Activated naive CD8-positive, alpha-beta T cell treated with anti-CD3 and anti-CD28 coated beads for 36 hours (primary cell): ENCODE results near the gene OR13C3. TPM values are rescaled to one million over a fixed set of nuclear protein-coding genes. Genes with fewer than 3 reads are reported as not detected.
"Not testable (repeated sequence)": the region's sequence is repeated elsewhere in the genome, so short reads cannot be mapped to it uniquely, and the experiment has no call there.

Experiments
- DNase-seq: peaks from one replicate; pipeline ENCODE4 v3.0.0; 2021
- H3K27ac Mint-ChIP-seq: one replicate; pipeline ENCODE4 v1.8.0; 2022; ENCODE audit warnings: mild to moderate bottlenecking, moderate library complexity, mixed read lengths
- H3K27me3 Mint-ChIP-seq: one replicate; pipeline ENCODE4 v1.8.0; 2022; ENCODE audit warnings: mild to moderate bottlenecking, mixed read lengths
- H3K36me3 Mint-ChIP-seq: one replicate; pipeline ENCODE4 v1.8.0; 2021; ENCODE audit warnings: mild to moderate bottlenecking, mixed read lengths
- H3K4me1 Mint-ChIP-seq: one replicate; pipeline ENCODE4 v1.8.0; 2021; ENCODE audit warnings: mixed read lengths
- H3K4me3 Mint-ChIP-seq: one replicate; pipeline ENCODE4 v1.8.0; 2022; ENCODE audit warnings: mild to moderate bottlenecking, moderate library complexity, mixed read lengths
- H3K9me3 Mint-ChIP-seq: one replicate; pipeline ENCODE4 v1.8.0; 2022; ENCODE audit warnings: mixed read lengths
- total RNA-seq, 2 experiments: library from RNA; stranded (reverse); gene quantifications; one replicate each; pipeline ENCODE4 v1.2.3, GENCODE V29; 2021

The OR13C3 gene
- total RNA-seq: not detected

DNA sequence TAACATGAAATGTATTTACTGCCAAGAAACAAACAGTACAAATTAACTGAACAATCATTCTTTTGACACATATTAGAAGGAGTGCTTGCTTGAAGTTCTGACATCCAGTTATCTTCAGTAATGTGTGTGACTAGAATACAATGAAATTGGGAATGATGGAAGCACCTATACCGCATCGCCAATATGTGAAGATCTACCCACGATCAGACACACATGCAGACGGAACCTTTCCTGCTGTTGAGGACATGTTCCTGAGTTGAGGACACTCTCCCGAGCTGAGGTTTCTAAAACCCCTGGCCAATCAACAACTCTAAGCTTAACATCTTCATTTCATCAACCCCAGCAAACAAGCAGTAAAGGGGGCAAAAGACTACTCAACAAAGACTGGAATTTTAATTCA, at the start of gene OR13C3:
Gene OR13C3, minus strand, starts transcription at position 101 of the 400 bp plus-strand sequence. CDS start 133 bp downstream, outside the sequence.
- DNase-seq: no peak
- Mint-ChIP-seq H3K36me3 (no peaks in the 10 kb centered on the region), H3K9me3 (no peaks in the 10 kb centered on the region), H3K27me3 (no peaks in the 10 kb centered on the region), H3K27ac (no peak within 1 kb of the TSS), H3K4me1 (no peaks in the 10 kb centered on the region), H3K4me3 (no peak within 1 kb of the TSS)

DNA sequence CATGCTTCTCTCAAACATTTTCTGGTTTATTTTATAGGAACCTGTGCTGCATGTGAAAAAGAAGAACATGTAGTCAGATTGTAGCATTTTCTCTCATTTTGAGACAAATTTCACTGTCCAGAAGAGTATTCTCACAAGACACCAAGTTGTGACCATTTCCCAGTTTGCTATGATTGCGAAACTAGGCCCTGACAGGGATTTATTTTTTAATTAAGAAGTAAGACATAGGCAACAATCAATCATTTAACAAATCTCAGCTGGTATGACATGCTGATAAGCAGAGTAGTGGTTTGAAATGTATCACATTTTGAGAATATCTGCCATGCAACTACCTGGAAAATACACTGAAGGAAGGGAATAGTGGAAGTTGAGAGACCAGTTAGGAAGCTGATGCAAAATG, 43.9 kb upstream of the OR13C3 start:
- Mint-ChIP-seq H3K9me3 (no peaks in the 10 kb centered on the region), H3K27me3 (peaks cover 5% of the 10 kb centered on the region), H3K4me3 (no peak overlapping the region), H3K27ac (no peak overlapping the region), H3K36me3 (no peaks in the 10 kb centered on the region), H3K4me1 (no peaks in the 10 kb centered on the region)
- DNase-seq: no peak

DNA sequence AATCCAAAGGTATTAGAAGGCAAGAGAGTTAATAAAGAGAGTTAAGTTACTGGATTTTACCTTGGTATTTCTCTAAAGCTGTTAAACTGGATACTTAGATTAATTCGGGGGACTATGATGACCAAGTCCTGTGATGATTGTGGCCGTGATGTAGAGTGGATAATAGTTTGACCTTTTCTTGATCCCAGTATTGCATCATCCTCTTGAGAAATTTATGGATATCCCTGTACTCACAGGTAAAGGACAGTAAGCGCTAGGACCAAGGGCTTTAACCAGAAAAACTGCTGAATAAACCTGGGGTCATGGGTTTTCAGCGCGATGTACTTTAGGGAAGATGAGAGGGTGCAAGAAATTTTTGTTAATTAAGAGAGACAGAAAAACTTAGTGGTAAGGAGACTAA, 40.6 kb upstream of the OR13C3 start:
- H3K36me3 Mint-ChIP-seq: no peaks in the 10 kb centered on the region
- H3K27me3 Mint-ChIP-seq: peaks cover 3% of the 10 kb centered on the region
- no peak overlapping the region for H3K27ac Mint-ChIP-seq
- H3K4me1 Mint-ChIP-seq: no peaks in the 10 kb centered on the region
- DNase-seq: no peak
- no peak overlapping the region for H3K4me3 Mint-ChIP-seq
- peaks cover 6% of the 10 kb centered on the region for H3K9me3 Mint-ChIP-seq

DNA sequence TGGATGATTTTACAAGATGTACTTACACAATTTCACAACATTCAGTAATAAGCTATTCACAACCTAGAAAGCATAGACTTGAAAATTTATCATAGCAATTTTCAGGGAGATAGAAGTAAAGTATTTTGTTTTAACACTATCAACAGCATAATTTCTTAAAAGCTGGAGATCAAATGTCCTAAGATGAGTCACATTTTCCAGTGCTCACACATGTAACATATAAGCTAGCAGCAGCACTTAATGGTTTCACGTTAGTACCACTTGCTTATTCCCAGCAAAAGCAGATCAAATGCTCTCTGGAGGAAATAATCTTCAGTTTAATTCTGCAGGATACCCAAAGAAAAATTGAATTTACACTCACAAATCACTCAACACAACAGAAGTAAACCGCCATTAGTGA, 38.8 kb upstream of the OR13C3 start:
- no peak for DNase-seq
- H3K27ac Mint-ChIP-seq: no peak overlapping the region
- peaks cover 11% of the 10 kb centered on the region for H3K9me3 Mint-ChIP-seq
- no peaks in the 10 kb centered on the region for H3K36me3 Mint-ChIP-seq
- H3K27me3 Mint-ChIP-seq: no peaks in the 10 kb centered on the region
- no peak overlapping the region for H3K4me3 Mint-ChIP-seq
- H3K4me1 Mint-ChIP-seq: no peaks in the 10 kb centered on the region

GRCh38 chr9:104572612-104573011, 36.0 kb upstream of the OR13C3 start:
- peaks cover 11% of the 10 kb centered on the region for H3K9me3 Mint-ChIP-seq
- H3K27me3 Mint-ChIP-seq: no peaks in the 10 kb centered on the region
- H3K27ac Mint-ChIP-seq: no peak overlapping the region
- no peak overlapping the region for H3K4me3 Mint-ChIP-seq
- H3K36me3 Mint-ChIP-seq: no peaks in the 10 kb centered on the region
- DNase-seq: no peak
- H3K4me1 Mint-ChIP-seq: no peaks in the 10 kb centered on the region

DNA sequence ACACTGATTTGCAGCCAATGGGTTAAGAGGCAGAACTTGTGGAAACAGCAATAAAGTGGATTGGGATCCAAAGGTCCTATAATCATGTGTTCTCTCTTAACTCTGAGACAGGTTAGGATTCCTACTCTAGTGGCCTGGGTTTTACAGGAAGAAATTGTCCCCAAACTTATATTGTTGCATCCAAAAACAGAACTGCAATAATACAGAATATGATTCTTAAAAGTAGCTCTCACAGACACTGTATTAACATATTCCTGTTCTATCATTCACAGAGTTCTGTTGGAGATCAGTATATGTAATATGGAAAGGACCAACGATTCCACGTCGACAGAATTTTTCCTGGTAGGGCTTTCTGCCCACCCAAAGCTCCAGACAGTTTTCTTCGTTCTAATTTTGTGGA, 32.2 kb upstream of the OR13C3 start, which contains the start of gene OR13C8:
Gene OR13C8, plus strand, starts transcription at position 301 of the 400 bp plus-strand sequence. Its CDS starts 0 bp downstream, at position 301.
- H3K27ac Mint-ChIP-seq: no peak within 1 kb of the TSS
- no peak within 1 kb of the TSS for H3K4me3 Mint-ChIP-seq
- H3K9me3 Mint-ChIP-seq: peaks cover 8% of the 10 kb centered on the region
- no peaks in the 10 kb centered on the region for H3K4me1 Mint-ChIP-seq
- DNase-seq: no peak
- no peaks in the 10 kb centered on the region for H3K27me3 Mint-ChIP-seq
- H3K36me3 Mint-ChIP-seq: no peaks in the 10 kb centered on the region

DNA sequence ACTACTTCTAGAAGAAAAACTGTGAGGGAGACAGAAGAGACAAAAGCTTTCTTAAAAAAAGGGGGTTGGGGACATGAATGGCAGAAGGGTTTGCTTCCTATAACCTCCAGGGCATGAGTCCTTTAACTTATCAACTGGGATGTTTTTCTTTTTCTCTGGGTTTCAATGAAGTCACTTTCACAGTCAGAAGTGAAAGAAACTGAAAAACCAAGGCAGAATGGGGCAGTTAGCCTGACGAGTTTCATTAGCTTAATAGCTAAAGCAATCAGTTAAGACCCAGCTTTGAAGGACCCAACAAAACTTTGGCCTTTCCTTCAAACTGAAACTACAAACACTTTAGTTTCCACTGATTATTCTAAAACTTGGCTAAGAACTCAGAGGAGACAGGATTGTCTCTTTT, 27.7 kb upstream of the OR13C3 start:
- peaks cover 1% of the 10 kb centered on the region for H3K9me3 Mint-ChIP-seq
- no peak overlapping the region for H3K27ac Mint-ChIP-seq
- no peak overlapping the region for H3K4me3 Mint-ChIP-seq
- no peaks in the 10 kb centered on the region for H3K27me3 Mint-ChIP-seq
- no peaks in the 10 kb centered on the region for H3K4me1 Mint-ChIP-seq
- H3K36me3 Mint-ChIP-seq: no peaks in the 10 kb centered on the region
- DNase-seq: no peak

- Mint-ChIP-seq H3K27ac (no peak overlapping the region), H3K27me3 (no peaks in the 10 kb centered on the region), H3K4me1 (no peaks in the 10 kb centered on the region), H3K4me3 (no peak overlapping the region), H3K9me3 (peaks cover 2% of the 10 kb centered on the region), H3K36me3 (no peaks in the 10 kb centered on the region)
- no peak for DNase-seq
Measured at GRCh38 chr9:104556830-104557634, 20.4 kb upstream of the OR13C3 start.

- no peak for DNase-seq
- Mint-ChIP-seq H3K4me1 (no peaks in the 10 kb centered on the region), H3K27me3 (no peaks in the 10 kb centered on the region), H3K27ac (no peak overlapping the region), H3K36me3 (no peaks in the 10 kb centered on the region), H3K4me3 (no peak overlapping the region), H3K9me3 (peaks cover 2% of the 10 kb centered on the region)
Measured at GRCh38 chr9:104555521-104555920, 18.9 kb upstream of the OR13C3 start.

GRCh38 chr9:104553261-104553660, 16.6 kb upstream of the OR13C3 start:
- Mint-ChIP-seq H3K4me3 (no peak overlapping the region), H3K27ac (no peak overlapping the region), H3K9me3 (peaks cover 3% of the 10 kb centered on the region), H3K4me1 (no peaks in the 10 kb centered on the region), H3K36me3 (no peaks in the 10 kb centered on the region), H3K27me3 (no peaks in the 10 kb centered on the region)
- DNase-seq: no peak

DNA sequence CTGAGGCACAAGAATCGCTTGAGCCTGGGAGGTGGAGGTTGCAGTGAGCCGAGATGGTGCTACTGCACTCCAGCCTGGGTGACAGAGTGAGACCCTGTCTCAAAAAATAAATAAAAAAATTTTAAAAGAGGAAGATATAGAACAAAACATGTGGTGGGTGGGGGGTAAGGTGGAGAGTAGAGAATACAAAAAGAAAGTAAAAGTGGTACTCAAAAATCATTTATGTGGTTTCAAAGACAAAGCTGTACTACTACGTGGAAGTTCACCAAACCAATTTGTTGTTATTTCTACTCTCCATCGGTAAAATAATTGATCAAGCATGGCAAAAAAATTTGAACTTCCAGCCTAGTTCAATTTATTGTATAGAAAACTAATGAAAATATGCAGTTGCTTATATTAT, 8.0 kb upstream of the OR13C3 start:
- H3K27me3 Mint-ChIP-seq: peaks cover 3% of the 10 kb centered on the region
- H3K27ac Mint-ChIP-seq: no peak overlapping the region
- no peaks in the 10 kb centered on the region for H3K4me1 Mint-ChIP-seq
- H3K9me3 Mint-ChIP-seq: peaks cover 1% of the 10 kb centered on the region
- H3K4me3 Mint-ChIP-seq: no peak overlapping the region
- no peaks in the 10 kb centered on the region for H3K36me3 Mint-ChIP-seq
- DNase-seq: no peak

GRCh38 chr9:104539275-104539674, 2.6 kb upstream of the OR13C3 start:
- no peak for DNase-seq

DNA sequence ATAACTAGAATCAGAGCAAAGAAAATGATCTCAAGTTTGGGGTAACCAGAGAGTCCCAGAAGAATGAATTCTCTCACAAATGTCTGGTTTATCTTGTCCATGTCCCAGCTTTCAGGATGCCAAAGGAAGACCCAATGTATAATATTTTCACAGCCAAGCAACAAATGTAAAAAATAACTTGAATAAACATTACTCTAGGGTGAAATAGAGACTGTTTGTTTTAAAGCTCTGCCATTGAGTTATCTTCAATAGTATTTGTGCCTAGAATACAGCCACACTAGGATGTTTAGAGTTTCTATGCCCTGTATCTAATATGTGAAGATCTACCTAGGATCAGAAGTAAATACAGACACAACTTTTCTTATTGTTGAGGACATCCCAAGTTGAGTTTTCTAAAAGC, 9.5 kb downstream of the OR13C3 start, which contains the start of gene OR13C4:
Gene OR13C4, minus strand, starts transcription at position 101 of the 400 bp plus-strand sequence. Its CDS starts 0 bp downstream, at position 101.
- Mint-ChIP-seq H3K4me3 (no peak within 1 kb of the TSS), H3K36me3 (no peaks in the 10 kb centered on the region), H3K27ac (no peak within 1 kb of the TSS), H3K9me3 (no peaks in the 10 kb centered on the region), H3K27me3 (no peaks in the 10 kb centered on the region), H3K4me1 (no peaks in the 10 kb centered on the region)
- DNase-seq: no peak

More at GRCh38 chr9:104539275-104539674, 2.6 kb upstream of the OR13C3 start:
- H3K27ac Mint-ChIP-seq: no peak overlapping the region
- H3K4me1 Mint-ChIP-seq: no peaks in the 10 kb centered on the region
- no peaks in the 10 kb centered on the region for H3K9me3 Mint-ChIP-seq
- no peaks in the 10 kb centered on the region for H3K27me3 Mint-ChIP-seq
- no peak overlapping the region for H3K4me3 Mint-ChIP-seq
- H3K36me3 Mint-ChIP-seq: no peaks in the 10 kb centered on the region

DNA sequence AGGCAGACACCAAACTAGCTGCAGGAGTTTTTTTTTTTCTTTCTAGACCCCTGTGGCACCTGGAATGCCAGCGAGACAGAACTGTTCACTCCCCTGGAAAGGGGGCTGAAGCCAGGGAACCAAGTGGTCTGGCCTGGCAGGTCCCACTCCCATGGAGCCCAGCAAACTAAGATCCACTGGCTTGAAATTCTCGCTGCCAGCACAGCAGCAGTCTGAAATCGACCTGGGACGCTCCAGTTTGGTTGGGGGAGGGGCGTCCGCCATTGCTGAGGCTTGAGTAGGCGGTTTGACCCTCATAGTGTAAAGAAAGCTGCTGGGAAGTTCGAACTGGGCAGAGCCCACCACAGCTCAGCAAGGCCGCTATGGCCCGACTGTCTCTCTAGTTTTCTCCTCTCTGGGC, 16.4 kb downstream of the OR13C3 start:
- not testable (repeated sequence) for H3K4me3 Mint-ChIP-seq, H3K27ac Mint-ChIP-seq, H3K36me3 Mint-ChIP-seq, H3K4me1 Mint-ChIP-seq, H3K27me3 Mint-ChIP-seq, H3K9me3 Mint-ChIP-seq, DNase-seq

DNA sequence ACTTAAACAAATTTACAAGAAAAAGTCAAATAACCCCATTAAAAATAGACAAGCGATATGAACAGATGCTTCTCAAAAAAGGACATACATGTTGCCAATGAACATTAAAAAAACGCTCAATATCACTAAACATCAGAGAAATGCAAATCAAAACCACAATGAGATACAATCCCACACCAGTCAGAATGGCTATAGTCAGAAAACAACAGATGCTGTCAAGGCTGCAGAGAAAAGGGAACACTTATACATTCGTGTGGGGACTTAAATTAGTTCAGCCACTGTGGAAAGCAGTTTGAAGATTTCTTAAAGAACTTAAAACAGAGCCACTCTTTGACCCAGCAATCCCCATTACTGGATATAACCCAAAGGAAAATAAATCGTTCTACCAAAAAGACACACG, 21.8 kb downstream of the OR13C3 start:
- Mint-ChIP-seq H3K9me3 (no peaks in the 10 kb centered on the region), H3K27me3 (no peaks in the 10 kb centered on the region), H3K27ac (no peak overlapping the region), H3K4me3 (no peak overlapping the region), H3K36me3 (no peaks in the 10 kb centered on the region), H3K4me1 (no peaks in the 10 kb centered on the region)
- DNase-seq: no peak

GRCh38 chr9:104506565-104506964, 30.1 kb downstream of the OR13C3 start:
- peaks cover 8% of the 10 kb centered on the region for H3K27me3 Mint-ChIP-seq

More at GRCh38 chr9:104506565-104506964, 30.1 kb downstream of the OR13C3 start:
- H3K4me3 Mint-ChIP-seq: no peak overlapping the region
- H3K9me3 Mint-ChIP-seq: no peaks in the 10 kb centered on the region
- H3K36me3 Mint-ChIP-seq: no peaks in the 10 kb centered on the region
- H3K4me1 Mint-ChIP-seq: no peaks in the 10 kb centered on the region
- no peak overlapping the region for H3K27ac Mint-ChIP-seq
- DNase-seq: no peak
